ENCODE measurements around the gene CLDN14.

The CLDN14 gene

GRCh38 chr21:36433059-36433709 is 46.7 kb downstream of the CLDN14 start:
- DNase-seq (ENCODE audit: low read depth): no peak

DNA sequence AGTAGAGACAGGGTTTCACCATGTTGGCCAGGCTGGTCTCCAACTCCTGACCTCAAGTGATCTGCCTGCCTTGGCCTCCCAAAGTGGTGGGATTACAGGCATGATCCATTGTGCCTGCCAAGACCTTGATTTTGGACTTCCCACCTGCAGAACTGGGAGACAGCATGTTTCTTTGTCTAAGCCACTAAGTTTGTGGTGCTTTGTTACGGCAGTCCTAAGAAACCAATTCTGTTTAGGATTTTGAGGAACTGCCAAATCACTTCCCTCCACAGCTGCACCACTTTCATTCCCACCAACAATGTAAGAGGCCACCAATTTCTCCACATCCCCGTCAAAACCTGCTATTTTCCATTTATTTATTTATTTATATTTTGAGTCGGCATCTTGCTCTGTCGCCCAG is 48.7 kb downstream of the CLDN14 start:
- no peak for DNase-seq (ENCODE audit: low read depth)

DNA sequence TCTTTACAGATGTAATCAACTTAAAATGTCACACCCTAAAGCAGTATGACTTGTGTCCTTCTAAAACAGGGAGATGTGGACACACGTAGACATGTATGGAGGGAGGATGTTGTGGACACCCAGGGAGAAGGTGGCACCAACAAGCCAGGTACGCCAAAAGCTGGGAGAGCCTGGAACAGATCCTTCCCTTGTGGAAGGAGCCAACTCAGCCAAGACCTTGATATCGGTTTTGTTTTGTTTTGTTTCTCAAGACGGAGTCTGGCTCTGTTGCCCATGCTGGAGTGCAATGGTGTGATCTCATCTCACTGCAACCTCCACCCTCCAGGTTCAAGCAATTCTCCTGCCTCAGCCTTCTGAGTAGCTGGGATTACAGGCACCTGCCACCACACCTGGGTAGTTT is 49.1 kb downstream of the CLDN14 start:
- no peak for DNase-seq (ENCODE audit: low read depth)

DNA sequence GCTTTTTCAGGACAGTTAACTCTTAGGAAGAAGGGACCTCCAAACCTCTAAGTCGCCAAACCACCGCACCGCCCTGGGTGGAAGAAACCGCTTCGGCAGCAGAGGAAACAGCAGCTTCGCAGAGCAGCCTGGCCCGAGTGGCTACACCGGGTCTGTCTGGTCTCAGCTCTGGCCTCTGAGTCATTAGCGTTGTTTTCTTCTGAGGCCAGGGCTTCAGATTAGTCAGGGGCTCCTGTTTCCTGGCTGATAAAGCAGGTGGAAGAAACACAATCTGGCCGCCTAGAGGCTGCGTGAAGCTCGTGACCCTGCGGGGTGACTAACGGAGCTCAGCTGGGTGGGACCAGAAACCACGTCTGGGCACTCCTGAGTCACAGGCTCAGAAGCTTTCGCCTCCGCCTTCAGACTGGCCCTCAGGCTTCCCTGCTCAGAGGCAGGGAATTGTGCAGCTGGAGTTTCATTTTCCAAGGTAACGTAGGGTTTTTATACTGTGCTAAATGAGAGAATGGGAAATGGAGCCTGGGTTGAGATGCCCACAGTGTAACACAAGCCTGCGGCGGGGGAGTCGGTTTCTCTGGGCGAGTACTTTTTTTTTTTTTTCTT is 49.9 kb downstream of the CLDN14 start:
- peak; percentile 96 for DNase-seq (ENCODE audit: low read depth)

DNA sequence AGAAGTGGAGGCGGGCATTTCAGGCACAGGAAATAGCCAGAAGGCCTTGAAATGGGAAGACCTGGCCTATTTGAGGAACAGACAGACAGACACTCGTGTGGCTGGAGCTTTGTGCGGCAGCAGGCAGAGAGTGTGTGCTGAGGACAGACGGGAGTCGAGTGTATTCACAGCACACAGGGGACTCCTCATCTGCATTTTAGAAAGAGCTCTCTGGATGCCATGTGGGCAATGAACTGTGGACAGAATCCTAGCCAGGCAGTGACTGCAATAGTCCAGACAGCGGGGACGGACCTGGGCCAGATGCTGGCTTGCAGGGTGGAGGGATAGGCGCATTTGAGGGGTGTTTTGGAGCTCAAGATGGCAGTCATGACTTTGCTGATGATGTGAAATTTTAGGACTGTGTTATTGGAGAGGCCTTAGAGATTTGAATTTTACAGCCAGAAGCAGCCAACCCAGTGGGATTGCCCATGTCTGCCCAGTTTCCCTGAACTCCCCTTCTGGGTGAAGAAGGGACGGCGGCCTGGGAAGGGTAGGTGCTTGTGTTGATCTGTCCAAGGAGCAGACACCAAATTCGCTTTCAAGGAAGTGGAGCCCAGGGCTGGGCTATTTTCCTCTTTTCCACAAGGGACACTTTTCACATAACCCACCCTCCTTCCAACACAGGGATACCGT is 51.0 kb downstream of the CLDN14 start:
- no peak for DNase-seq (ENCODE audit: low read depth)

GRCh38 chr21:36427502-36427901 is 52.4 kb downstream of the CLDN14 start:
- no peak for DNase-seq (ENCODE audit: low read depth)

- DNase-seq (ENCODE audit: low read depth): no peak
Observed at GRCh38 chr21:36425286-36425685, 54.6 kb downstream of the CLDN14 start.

DNA sequence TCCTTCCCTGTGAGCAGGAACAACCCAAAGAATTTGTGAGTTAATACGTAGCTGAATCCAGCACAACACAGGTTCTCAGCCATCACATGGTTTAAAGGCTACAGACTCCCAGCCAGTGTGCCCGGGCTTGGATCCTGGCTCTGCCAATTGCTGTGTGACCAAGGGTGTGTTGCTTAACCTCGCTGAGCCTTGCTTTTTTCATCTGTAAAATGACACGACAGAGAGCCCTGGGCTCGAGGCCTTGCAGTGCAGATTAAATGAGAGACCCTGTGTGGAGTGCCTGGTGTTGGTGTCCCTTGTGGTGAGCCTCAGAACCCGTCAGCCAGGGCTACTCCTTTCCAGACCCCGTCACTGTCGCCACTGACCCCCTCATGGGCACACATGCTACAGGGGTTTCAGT is 55.3 kb downstream of the CLDN14 start:
- no peak for DNase-seq (ENCODE audit: low read depth)

- DNase-seq (ENCODE audit: low read depth): no peak
Observed at GRCh38 chr21:36423771-36424433, 56.0 kb downstream of the CLDN14 start.

DNA sequence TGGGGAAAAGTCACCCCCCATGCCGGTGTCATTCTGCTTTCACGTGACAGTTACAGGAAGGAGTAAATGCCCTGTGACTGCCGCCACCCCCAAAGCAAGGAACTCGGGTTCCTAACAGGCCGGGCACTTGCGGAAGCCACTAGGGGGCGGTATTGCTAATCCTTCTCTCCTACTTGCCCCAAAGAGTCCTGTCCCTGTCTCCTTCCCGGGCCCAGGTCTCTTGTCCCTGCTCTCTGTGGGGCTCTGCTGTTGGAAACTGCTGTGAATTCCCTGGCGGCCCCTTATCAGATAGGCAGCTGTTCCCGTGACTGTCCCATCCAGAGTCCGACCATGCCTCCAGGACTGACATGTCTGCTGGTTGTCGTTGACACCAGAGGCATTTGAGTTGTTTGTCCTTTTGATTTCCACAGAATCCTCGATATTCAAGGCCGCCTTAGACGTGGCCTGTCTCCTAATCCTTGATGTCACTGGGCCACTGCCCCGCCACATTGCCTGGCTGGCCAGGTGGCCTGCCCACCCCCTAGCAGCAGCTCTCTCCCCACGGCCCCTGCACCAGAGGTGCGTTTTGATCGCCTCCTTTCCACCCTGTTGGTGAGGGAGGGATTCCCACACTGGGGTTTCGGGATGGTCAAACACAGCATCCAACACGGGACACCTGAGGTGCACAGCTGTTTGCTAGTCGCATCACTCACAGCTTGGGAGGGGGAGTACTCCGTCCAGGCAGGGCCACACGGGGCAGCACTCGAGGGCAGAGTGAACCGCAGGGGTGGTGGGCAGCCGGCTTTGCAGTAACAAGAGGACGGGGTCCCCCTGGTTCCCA is 57.4 kb downstream of the CLDN14 start:
- peak; percentile 19 for DNase-seq (ENCODE audit: low read depth)

DNA sequence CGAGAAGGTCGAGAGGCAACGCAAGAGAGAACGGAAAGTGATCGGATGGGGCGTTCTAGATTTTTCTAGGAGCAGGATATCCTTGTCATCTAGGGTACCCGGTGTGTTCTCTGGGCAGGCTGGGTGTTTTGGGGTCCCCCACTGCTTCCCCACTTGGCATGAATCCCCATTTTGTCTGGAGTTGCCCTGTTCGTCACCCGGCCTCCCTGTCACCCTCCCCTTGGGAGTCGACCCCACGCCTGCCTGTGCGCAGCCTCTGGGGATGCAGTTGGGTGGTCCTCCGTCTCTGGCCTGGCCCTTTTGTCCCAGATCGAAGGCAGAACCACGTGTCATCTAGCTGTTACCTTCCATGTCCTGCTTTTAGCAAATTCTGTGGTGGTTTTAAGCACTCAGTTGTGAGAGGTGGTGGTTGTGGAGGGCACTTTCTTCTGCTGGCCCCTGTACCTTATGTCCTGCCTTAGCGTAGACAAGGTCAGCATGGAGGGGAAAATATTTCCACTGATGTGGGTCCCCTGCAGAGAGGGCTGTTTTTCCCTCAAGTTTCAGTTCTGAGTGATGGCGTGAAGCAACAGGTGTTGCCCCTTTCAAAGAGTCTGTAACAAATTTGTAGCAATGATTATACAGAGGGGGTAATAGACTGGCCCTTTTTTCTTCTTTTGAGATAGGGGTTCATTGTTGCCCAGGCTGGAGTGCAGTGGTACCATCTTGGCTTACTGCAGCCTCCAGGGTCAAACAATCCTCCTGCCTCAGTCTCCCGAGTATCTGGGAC is 59.2 kb downstream of the CLDN14 start:
- no peak for DNase-seq (ENCODE audit: low read depth)

GRCh38 chr21:36419996-36420395 is 59.9 kb downstream of the CLDN14 start:
- DNase-seq (ENCODE audit: low read depth): peak; percentile 59

DNA sequence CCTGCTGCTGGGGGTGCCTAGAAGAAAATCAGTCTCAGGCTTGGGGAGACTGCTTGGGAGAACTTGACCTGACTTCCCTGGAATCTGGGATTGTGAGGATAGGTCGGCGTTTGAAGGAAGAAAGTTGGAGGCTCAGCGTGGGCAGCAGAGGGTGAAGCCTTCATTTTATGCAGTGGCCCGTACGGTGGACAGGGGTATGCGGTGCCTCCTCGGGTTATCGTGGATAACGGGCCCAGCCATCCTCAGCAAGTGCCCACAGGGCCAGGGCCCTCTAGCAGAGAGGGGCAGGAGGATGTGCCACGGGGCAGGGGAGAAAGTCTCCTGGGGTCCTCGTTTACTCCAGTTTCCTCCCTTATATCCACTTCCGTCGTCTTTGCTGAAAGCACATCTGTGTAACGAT is 60.7 kb downstream of the CLDN14 start:
- no peak for DNase-seq (ENCODE audit: low read depth)

DNA sequence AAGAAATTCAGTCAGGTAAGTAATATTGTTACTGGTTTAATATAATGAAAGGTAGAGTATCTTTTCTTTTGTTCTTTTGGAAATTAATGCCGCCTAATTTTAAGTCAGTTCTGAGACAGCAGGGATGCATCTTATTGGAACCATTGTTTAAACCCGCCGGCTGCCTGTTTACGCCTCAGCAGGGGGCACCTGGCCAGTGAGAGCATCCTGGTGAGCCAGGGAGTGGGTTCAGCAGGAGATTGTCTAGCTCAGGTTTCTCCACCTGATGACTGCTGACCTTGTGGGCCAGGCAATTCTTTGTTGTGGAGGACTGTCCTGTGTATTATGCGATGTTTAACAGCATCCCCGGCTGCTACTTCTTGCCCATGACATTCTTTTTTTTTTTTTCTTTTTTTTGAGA is 64.5 kb downstream of the CLDN14 start:
- DNase-seq (ENCODE audit: low read depth): no peak

DNA sequence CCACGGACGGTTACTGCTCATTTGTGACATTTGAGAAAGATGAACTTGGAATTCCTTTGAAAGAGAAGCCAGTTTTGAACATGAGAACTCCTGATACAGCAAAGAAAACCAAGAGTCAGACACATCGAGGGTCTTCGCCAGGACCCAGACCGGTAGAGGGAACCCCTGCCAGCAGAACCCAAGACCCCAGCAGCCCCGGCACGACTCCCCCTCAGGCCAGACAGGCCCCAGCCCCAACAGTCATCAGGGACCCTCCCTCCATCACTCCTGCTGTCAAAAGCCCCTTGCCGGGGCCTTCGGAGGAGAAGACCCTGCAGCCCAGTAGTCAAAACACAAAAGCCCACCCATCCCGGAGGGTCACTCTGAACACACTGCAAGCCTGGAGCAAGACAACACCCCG is 67.0 kb downstream of the CLDN14 start:
- no peak for DNase-seq (ENCODE audit: low read depth)

GRCh38 chr21:36411301-36411700 is 68.6 kb downstream of the CLDN14 start:
- DNase-seq (ENCODE audit: low read depth): no peak

All from GM04504 (cell line).